NCI-H748 (cell line): Measurements from ENCODE around the gene GOLT1B.
"Not testable (repeated sequence)": the region's sequence is repeated elsewhere in the genome, so short reads cannot be mapped to it uniquely, and the experiment has no call there.

Source experiments
- DNase-seq: peaks from one replicate; lab custom pipeline; 2025; ENCODE audit not compliant: unreplicated experiment; lab: John Stamatoyannopoulos, UW

GOLT1B gene, protein sequence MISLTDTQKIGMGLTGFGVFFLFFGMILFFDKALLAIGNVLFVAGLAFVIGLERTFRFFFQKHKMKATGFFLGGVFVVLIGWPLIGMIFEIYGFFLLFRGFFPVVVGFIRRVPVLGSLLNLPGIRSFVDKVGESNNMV

DNA sequence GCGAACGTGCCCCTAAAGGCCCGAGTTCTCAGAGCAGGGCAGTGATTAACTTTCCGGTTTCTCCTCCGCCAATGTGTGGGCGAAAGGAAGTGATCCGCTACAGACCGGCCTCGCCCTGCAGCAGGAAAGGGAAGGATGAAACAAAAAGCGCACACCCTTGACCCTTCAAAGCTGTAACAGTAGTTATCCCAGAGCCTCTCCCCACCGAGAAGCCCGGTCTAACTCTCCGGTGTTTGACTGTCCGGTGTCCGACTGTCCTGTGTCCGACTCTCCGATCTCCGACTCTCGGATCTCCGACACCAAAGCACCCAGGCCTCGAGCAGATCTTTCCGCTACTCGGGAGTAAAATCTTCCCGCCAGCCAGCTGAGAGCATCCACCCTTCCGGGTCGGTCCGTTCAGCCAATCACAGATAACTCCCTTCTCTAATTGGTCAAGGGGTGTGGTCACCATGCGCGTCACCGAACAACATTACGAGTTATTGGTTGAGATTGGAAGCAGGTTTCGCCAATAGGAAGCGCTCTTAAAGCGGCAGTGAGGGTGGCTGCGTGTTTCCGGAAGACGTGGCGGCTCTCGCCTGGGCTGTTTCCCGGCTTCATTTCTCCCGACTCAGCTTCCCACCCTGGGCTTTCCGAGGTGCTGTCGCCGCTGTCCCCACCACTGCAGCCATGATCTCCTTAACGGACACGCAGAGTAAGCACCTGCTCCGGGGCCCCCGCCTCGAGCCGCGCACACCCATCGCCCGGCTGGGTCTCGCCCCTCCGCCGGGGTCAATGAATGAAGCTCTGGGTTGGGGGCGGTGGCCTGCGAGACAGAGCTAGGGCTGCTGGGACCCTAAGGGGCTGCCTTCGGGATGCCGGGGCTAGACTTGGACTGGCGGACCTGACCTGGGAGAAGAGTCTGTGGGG is at the start of gene GOLT1B, which contains the start of gene RECQL:
GOLT1B (plus strand) TSS at position 532 of the 906 bp plus-strand sequence; CDS start at position 667, 135 bp downstream.
RECQL (minus strand) TSS at position 378 of the 906 bp plus-strand sequence. CDS start 2,065 bp downstream, outside the sequence.
- DNase-seq = peak; percentile 97

DNA sequence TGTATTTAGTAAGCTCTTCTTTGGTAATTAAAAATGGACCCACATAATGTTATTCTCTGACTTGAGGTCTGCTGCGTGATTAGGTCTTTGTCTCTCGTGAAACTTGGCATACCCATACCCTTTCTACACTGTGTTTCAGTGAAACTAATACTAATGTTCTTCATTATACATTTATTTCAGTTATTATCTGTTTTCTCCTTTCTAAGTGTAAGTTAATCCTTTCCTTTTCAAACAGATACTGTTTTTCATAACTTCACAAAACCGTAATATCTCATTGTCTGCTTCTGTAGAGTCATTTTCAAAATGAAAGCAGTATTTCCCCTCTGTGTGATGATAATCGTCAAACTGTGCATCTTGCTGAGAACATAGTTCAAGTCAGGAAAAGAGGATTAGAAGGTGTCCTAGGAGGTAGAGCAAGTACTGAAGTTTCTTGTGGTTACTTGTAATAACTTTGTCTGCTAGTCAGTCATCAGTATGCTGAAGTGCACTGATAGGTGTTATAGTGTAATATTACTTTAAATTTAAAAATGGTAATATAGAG is 48.2 kb upstream of the GOLT1B start:
- DNase-seq = no peak

DNA sequence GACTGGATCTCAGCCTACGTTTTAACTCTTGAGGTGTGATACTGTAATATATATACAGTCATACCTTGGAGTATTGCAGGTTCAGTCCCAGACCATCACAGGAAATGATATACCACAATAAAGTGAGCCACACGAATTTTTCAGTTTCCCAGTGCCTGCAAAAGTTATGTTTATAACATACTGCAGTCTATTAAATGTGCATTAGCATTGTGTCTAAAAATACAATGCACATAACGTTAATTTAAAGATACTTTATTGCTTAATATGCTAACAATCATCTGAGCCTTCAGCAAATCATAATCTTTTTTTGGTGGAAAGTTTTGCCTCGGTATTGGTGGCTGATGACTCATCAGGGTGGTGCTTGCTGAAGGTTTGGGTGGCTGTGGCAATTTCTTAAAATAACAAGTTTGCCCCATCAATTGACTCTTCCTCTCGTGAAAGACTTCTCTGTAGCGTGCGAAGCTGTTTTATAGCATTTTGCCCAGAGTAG is 45.3 kb upstream of the GOLT1B start:
- no peak for DNase-seq

DNA sequence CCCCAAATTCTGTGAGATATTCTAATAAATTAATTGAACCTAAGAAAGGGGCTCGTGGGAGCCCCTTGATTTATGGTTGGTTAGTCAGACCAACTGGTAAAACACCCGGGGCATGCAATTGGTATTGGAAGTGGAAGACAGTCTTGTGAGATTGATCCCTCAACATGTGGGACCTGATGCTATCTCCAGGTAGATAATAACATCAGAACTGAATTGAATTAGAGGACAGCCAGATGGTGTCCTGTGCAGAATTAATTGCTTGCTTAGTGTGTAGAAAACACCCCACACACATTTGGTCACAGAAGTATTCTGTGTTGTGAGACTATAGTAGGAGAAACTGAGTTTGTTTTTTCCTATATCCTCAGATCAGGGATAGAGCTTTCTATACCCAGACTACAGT is 42.1 kb upstream of the GOLT1B start:
- no peak for DNase-seq

DNA sequence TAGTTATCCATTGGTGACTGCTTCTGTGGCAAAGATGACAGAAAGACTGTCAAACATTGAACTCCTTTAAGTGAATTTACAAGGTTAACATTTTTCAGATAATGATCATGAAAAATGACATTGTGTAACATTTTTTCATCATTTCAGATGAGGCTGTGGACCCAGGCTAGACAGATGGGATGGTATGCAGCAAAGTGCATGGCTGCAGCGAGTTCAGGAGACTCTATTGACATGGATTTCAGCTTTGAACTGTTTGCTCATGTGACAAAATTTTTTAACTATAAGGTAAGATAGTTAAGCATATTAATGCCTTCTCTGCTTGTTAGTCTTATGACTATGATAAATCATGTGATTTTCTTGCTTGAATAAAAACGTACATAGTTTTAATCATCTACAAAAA is 34.3 kb upstream of the GOLT1B start:
- not testable (repeated sequence) for DNase-seq

DNA sequence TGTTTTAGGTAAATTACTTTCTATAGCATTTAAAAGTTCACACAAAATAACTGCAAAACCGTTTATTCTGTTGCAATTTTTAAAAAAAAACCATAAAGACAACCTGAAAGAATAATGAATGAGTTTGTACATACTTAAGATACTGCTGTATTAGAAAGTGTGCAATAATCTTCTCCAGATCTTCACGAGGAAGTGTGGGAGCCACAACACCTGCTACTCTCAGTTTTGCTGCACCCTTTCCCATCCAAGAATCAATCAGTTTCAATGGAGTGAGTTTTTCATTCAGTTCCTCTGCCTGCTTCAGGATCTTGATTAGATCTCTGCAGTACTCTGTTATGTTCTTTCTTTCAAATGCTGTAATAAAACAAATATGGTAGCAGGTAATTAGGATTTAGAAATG is 30.3 kb upstream of the GOLT1B start:
- no peak for DNase-seq

DNA sequence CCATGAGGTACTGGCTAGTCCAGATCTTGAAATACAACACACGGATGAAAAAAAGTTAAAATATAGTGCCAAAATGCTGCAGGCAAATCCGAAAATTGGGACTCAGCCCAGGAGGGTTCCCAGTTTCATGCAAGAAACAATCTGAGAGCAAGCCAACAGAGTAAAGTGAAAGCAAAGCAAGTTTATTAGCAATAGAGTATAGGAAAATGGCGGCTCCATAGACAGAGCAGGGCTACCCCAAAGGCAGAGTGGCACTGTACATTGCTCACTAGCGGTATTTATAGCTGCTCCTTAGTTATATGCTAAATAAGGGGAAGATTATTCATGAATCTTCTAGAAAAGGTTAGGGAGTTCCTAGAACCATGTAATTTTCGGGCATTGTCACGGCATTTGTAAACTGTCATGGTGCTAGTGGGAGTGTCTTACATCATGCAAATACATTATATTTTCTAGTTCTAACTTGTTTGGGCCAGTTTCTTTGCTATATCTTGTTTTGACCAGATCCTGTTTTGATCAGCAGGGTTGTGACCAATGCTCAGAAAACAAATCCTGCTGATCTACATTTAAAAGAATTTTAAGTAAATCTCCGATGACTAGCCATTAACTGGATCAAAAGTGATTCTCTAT is 29.3 kb upstream of the GOLT1B start:
- DNase-seq = no peak

DNA sequence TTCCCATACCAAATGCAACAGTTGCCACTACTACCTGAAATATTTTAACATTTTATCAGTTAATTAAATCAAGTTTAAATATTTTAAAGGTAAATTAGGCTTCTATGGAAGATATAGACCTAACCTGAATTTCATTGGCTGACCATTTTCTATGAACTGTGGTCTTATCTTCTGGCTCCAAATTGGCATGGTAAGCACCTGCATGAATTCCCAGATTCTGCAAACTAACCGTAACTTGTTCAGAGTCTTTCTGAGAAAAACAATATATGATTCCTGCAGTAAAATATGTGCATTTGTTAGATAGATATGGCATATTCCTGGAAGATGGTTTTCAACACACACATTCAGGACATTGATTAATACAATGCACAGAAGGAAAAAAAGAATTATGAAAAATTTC is 26.0 kb upstream of the GOLT1B start:
- no peak for DNase-seq

DNA sequence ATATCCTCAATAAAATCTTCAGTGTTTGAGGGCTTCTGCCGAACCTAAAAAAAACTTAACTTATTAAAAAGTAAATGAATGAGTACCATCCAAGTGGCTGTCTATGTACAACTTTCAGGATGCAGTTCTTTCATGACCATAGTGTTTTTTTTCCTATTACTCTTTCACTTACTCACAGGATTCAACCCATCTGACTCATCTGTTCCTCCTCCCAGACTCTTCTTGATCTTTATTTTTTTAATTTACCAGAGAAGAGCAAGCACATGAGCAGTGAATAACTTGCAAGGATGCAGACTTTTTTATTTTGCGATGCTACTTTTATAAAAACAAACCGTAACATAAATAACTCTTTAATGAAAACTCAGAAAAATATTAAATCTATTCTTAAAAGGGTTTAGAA is 24.6 kb upstream of the GOLT1B start:
- no peak for DNase-seq

DNA sequence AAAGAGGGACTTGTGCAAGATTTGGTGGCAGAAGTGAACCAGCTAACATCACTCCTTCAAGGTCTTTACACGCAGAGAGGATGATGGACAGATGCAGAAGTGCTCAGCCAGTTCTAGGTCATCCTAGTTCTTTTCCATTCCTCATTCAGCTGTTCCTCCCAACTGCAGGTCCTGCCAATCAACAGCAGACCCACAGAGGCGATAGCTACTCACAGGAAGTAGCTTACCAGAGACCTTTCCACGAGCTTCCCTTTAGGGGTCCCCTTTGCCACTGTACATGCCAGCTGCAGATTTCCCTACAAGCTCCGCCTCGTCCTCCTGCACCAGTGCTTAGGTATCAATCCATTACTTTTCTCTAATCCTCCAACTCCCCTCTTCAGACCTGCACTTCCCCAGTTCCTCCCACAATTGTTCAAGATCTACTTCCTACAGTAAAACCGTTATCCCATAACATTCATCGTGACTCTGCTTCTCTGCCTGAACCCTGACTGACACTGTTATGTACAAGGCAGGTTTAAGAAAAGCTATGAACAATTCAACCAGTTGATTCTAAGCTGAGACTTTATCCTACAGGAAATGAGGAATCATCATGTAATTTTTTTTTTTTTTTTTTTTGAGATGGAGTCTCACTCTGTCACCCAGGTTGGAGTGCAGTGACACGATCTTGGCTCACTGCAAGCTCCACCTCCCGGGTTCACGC is 22.7 kb upstream of the GOLT1B start:
- no peak for DNase-seq

DNA sequence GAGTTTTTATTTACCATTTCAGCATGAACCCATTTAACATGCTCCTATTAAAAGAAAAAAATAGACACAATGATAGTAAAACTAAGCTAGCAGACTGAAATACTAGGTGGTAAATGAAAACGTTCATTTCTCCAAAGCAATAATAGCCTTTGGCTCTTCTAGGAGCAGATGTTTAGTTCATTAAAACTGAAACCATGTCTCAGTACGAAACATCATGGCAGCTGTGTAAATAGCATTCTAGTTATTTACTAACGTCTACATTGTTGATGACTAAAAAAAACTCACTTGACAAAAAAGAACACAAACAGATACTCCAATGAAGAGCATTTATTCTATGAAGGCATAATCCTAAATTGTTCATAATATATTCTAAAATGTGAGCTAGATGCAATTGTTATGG is 18.1 kb upstream of the GOLT1B start:
- DNase-seq = peak; percentile 85

DNA sequence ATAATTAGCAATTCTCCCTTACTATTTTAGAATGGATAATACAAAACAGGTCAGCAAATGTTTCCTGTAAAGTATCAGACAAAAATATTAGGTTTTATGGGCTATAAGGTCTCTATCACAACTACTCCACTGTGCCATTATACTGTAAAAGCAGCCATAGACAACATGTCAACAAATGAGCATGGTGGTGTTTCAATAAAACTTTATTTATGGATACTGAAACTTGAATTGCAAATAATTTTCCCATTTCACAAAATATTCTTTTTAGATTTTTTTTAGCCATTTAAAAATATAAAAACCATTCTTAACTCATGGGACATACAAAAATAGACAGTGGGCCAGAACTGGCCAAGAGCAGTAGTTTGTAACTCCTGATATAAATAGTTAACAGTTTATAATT is 15.6 kb upstream of the GOLT1B start:
- DNase-seq = no peak

DNA sequence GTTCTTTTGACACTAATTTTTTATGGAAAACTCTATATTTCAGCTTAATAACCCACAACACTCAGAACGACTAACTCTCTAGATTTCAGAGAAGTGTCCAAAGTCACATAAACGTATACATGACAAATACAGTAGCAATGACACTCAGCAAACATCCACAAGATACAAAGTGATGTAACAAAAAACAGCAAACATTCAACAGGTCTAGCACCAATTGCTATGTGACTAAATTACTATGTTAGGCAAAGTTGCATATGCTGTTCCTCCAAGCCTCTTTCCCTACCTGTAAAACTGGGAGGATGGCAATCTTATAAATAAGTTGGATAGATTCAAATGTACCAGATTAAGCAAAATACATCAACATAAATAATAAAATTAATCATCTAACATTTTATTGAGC is 1.8 kb upstream of the GOLT1B start:
- no peak for DNase-seq

DNA sequence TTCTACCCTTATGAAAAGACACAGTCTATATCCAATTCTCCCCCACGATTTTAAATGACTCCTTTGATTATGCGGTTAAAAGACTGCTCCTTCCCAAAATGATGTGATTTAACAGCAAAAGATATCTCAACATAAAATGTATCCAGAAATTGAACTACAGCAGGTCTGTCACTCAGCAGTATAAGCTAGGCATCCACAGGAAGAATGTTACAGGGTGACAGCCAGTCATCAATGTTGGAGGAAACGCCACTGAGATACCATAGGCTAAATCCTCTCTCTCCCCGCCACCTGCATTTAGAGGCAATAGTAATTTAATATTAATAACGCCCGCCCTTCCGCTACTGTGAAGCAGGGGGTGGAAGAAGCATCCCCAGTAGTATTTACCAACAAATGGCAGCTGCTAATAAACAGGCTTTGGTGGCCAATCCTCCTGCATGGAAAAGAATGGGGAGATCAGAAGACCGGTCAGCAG is 767 bp upstream of the GOLT1B start:
- no peak for DNase-seq

DNA sequence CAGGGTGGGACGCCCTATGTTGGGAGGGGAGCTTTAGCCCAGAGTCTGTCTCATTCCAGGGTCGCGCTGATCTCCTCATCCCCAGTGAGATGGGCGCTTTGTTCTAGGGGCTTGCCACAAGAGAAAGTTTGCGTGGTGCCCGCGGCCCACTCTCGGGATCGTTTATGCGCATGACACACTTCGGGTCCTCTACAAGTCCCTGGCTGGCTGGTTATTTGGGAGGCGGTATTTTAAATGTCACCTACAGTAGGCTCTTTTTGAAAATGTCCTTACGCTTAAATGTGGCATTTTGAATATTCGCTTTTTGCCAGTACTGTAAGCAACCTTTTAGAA is 541 bp downstream of the GOLT1B start:
- peak; percentile 56 for DNase-seq

DNA sequence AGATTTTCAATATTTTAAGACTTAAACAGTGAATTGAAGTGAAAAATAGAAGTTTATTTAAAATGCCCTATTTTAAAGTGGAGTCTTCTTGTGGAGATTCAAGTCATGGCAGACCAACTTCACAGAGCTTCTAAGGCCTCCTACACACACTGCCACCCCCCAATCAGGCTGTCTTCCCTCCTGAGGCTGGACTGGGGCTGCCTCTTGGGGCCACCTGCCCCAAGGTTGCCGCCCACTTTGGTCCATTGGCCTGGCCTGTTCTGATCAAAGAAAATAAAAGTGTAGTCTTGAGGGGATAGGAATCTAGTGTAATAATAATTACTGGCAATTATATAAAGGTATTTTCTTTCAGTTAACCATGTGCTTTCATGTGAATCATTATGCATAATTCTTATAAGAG is 1.3 kb downstream of the GOLT1B start:
- DNase-seq = no peak

DNA sequence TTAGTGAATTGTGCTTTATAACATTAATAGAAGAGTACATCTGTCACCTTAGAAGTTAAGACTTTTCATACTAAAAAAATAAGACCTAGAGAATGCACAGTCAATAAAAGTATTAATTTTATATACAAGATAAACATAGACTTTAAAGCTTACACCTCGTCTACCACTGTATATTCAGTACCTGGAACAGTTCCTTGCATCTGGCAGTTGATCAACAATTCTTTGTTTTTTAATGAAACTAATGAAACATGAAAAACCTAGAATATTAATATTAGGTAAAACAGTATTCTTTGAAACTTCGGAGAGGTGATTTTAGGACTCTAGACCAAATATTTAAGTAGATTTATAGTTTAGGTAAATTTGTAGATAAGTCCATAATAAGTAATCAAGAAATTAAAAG is 4.3 kb downstream of the GOLT1B start:
- no peak for DNase-seq

DNA sequence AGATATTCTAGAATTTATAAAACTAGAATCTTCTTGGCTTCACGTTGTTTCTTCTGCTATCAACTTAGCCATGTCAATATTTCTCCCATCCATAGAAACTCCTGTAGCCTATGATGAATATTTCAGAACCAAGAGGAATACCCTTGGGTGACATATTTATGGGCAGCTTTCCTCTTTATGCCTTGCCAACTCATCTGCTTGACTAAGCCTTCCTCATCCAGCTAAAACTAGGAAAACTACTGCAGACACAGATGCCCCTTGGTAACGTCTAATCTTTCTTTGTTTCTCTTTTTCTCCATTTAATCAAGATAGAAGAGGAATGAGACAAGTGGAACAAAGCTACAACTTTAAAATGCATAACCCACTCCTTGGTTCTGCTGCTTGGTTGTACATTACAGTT is 6.3 kb downstream of the GOLT1B start:
- DNase-seq = no peak

DNA sequence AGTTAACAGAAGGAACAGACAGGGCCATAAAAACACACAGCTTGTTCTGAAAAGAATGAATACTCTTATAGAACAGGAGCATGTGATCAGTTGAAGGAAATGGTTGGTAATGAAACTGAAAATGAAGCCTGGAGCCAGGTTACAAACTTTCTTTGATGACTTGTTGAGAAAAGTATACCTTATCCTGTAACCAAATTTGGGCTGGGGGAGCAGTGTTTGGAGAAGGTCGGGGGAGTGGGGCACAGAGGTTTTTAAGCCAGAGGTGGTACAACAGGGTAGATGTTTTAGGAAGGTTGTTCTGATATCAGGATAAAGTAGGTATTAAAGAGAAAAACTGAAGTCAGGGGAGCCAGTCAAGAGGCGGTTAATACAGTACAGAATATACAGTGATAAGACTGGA is 8.2 kb downstream of the GOLT1B start:
- DNase-seq = no peak

DNA sequence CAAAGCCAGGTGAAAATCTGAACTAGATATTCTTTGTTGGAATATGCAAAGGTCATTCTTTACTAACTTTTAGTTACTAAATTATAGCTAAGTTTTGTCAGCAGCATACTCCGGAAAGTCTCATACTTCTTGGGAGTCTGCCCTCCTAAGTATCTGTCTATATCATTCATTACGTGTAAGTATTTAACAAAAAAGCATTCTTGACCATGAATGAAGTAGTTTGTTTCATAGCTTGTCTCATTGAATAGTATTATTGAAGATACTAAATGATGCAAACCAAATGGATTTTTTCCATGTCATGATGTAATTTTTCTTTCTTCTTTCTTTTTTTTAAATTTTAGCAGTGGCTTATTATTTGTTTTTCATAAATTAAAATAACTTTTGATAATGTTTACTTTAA is 14.7 kb downstream of the GOLT1B start:
- DNase-seq = no peak

DNA sequence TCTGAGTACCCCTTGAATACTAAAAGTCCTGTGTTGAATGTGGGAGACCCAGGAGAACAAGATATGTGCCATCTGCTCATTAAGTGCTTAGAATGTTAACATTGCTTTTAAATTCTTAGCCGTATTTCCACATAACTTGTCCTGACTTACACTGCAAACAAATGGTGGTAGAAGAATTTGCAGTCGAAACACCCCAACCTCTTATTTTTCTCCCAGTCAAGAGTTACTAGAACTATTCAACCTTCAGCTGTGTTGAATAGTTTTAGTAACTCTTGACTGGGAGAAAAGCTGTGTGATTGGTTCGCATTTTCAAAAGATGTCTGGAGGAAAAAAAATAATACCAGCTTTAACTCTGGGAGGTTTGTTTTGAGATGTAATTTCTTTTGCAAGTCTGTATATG is 16.9 kb downstream of the GOLT1B start:
- no peak for DNase-seq
